Measurements from ENCODE around the gene INPP5D.

DNA sequence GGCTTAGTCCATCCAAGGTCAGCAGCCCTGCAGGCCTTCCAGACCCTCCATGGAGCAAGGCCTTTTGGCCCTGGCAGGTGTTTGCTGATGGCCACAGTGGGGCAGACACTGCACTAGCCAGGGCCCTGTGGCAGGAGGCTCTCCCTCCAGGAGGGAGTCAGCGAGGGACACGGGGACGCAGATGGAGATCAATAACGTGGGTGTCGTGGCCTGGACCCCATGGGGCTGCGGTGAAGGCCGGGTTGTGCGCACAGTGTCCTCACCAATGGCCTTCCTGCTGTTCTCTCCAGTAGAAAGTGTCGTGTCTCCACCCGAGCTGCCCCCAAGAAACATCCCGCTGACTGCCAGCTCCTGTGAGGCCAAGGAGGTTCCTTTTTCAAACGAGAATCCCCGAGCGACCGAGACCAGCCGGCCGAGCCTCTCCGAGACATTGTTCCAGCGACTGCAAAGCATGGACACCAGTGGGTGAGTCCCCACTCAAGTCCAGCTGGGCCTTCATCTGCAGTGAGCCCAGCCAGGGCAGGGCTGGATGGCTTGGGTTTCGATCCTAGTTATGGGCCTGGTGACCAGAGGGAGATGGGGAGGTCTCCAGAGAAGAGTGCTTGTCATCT is 65.4 kb downstream of the INPP5D start:
- no peak for TF ChIP-seq POLR2A (IDR thresholded peaks at IDR 0.05; ENCODE audit: low read depth)
- TF ChIP-seq, protein P1, sequence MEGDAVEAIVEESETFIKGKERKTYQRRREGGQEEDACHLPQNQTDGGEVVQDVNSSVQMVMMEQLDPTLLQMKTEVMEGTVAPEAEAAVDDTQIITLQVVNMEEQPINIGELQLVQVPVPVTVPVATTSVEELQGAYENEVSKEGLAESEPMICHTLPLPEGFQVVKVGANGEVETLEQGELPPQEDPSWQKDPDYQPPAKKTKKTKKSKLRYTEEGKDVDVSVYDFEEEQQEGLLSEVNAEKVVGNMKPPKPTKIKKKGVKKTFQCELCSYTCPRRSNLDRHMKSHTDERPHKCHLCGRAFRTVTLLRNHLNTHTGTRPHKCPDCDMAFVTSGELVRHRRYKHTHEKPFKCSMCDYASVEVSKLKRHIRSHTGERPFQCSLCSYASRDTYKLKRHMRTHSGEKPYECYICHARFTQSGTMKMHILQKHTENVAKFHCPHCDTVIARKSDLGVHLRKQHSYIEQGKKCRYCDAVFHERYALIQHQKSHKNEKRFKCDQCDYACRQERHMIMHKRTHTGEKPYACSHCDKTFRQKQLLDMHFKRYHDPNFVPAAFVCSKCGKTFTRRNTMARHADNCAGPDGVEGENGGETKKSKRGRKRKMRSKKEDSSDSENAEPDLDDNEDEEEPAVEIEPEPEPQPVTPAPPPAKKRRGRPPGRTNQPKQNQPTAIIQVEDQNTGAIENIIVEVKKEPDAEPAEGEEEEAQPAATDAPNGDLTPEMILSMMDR (IDR thresholded peaks at IDR 0.05): no peak
